BLaER1 treated with 17β-estradiol and CSF1 and Interleukin-3, amounts not matched to agents 10 nM and 100 nM (cell line): ENCODE results near the gene SLC17A1.

Experiments used
- H3K27ac ChIP-seq, 11 experiments: shearing (Covaris generic); formaldehyde crosslinking; 2 replicates each; pipeline ENCODE4 v1.8.1; 2022
- H3K27me3 ChIP-seq, 11 experiments: shearing (Covaris generic); formaldehyde crosslinking; 2 replicates each; pipeline ENCODE4 v1.8.1; 2022
- H3K36me3 ChIP-seq, 11 experiments: shearing (Covaris generic); formaldehyde crosslinking; 2 replicates each; pipeline ENCODE4 v1.8.1; 2022
- H3K4me1 ChIP-seq, 10 experiments: shearing (Covaris generic); formaldehyde crosslinking; 2 replicates each; pipeline ENCODE4 v1.8.1; 2022
- H3K4me2 ChIP-seq, 11 experiments: shearing (Covaris generic); formaldehyde crosslinking; 2 replicates each; pipeline ENCODE4 v1.8.1; 2022
- H3K4me3 ChIP-seq, 10 experiments: shearing (Covaris generic); formaldehyde crosslinking; 2 replicates each; pipeline ENCODE4 v1.8.1; 2022
- H3K9ac ChIP-seq, 11 experiments: shearing (Covaris generic); formaldehyde crosslinking; 2 replicates each; pipeline ENCODE4 v1.8.1; 2022
- H3K9me3 ChIP-seq, 11 experiments: shearing (Covaris generic); formaldehyde crosslinking; replicated peaks in 1 of 11; 2 replicates each; pipeline ENCODE4 v1.8.1; 2022
- H4K20me1 ChIP-seq, 11 experiments: shearing (Covaris generic); formaldehyde crosslinking; 2 replicates each; pipeline ENCODE4 v1.8.1; 2022
- Cebpa-rat ChIP-seq, 11 experiments: shearing (Covaris generic); IDR thresholded peaks; 2 replicates each; pipeline ENCODE4 v1.8.1; 2022

SLC17A1 gene

GRCh38 chr6:25735261-25735660 lies 96.6 kb downstream of the SLC17A1 start:
- TF ChIP-seq Cebpa-rat (IDR thresholded peaks at IDR 0.05), result no peak
- H3K9ac ChIP-seq, result no peak overlapping the region

More at GRCh38 chr6:25735261-25735660, 96.6 kb downstream of the SLC17A1 start:
- Histone ChIP-seq H3K27me3 (no peaks in the 10 kb centered on the region), H3K27ac (no peak overlapping the region), H3K36me3 (no peaks in the 10 kb centered on the region), H3K9me3 (peaks cover 28 to 43% (median 36%) of the 10 kb centered on the region in 11 experiments), H3K4me2 (no peak overlapping the region), H3K4me1 (no peaks in the 10 kb centered on the region), H4K20me1 (no peaks in the 10 kb centered on the region), H3K4me3 (no peak overlapping the region)
